ENCODE data around the gene C1D.

Gene C1D, protein sequence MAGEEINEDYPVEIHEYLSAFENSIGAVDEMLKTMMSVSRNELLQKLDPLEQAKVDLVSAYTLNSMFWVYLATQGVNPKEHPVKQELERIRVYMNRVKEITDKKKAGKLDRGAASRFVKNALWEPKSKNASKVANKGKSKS

DNA sequence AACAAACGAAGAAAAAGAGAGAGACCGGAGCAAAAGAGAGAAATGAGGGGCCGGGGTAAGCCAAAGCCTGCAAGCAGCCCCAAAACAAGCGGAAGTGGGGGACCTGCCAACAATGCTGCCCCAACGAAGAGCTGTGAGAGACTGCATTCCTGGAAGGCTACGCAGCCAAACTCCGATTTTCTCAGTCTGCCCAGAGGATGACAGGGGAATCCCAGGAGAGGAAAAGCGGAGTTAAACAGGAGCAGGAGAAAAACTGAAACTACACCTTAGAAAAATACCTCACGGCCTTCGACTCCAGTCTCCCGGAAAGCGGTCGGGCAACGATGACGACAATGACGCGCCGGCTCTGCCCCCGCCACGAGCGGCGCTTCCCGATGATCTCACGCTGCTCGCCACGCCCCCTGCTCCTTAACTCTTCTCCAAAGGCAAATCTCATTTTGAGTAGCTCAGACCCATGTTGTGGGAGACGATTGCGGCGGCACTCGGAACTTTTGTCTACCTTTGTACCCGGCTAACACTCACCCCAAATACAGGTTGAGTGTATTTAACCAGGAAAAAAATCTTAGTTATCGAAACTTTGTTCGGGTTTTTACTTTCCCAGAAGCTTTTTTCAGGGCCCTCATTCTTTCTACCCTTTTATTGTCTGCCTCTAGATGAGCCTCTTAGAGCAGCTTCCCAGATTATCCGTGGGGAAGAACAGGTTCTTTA lies at the start of gene C1D:
Gene C1D, minus strand, starts transcription at position 325 of the 708 bp plus-strand sequence. CDS start 15,694 bp downstream, outside the sequence.
- DNase-seq: peak; percentile 92

DNA sequence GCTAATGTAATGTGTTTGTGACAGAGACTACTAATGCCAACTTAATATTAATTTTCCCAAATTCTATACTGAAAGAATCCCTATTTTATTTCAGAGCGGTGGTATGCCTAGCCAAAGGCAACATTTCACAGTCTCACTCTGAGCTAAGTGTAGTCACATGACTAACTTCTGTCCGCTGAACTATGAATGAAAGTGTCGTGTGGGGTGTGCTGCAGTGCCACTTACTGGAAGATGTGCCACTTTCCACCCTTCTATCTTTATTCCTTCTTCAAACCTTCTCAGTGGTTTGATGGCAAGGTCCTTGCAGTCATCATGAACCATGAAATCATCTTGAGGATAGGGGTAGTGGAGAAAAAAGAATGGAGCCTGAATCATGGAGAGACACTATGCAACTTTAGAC lies 47.3 kb upstream of the C1D start:
- DNase-seq: peak; percentile 76

DNA sequence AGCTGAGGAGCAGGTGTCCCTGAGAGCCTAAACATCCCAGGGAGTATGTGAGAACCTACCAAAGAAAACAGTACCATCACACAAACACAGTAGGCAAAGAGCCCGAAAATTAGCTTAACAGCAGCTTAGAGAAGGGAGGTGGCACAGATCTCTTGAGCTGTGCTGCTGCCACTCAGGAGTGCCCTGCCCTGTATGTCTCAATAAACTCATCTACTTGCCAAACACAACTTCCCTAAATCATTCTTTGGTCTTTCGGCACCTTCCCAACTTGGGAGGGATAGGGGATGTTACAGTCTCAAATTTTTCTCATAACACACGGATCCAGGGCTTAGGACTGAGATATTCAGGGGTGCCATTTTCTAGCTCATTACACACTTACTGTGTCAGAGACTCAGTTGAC lies 45.3 kb upstream of the C1D start:
- DNase-seq: no peak

DNA sequence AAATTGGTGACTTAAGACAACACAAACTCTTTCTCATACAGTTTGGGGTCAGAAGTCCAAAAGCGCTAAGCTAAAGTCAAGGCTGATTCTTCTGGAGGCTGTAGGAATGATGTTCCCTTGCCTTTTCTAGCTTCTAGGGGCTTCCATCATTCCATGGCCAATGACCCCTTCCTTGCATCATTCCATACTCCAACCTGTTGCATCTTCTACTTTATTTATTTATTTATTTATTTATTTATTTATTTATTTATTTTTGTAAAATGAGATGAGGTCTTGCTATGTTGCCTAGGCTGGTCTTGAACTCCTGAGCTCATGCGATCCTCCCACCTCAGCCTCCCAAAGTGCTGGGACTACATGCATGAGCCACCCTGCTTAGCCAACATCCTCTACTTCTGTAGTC lies 44.7 kb upstream of the C1D start:
- no peak for DNase-seq

DNA sequence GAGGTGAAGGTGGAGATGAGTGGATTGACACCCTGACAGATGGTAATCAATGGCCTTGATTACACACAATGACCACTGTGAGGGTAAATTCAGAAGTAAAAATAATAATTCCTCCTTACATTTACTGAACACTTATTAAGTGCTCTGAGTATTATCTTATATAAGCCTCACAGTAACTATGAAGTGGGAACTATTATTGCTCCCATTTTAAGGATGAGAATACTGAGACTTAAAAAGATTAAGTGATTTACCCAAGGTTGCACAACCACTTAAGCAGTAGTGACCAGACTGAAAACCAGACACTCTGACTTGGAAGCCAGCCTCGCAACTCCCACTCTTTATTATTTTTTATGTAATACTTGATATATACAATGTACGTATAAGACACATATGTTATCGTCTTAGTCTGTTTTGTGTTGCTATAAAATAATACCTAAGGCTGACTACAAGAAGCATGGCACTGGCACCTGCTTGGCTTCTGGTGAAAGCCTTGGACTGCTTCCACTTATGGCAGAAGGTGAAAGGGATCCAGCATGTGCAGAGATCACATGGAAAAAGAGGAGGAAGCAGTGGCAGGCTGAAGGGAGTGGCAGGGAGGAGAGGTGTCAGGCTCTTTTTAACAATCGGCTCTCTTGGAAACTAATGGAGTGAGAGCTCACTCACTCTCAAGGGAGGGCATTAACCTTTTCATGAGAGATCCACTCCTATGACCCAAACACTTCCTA lies 41.5 kb upstream of the C1D start:
- no peak for DNase-seq

DNA sequence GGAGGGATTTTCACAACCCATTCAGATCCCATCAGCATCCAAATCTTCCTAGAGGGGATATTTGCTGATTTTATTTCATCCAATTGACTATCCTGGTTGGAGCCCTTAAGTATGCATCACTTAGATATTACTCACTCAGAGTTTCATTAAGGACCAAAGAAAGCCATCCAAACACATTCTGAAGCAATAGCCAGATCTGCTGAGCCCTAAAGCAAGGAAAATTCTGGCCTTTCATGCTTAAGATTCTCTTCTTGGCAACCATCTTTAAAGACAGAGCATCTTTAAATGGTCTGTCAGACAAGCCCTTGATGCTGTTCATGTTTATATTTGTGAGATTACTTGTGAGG lies 40.9 kb upstream of the C1D start:
- no peak for DNase-seq

DNA sequence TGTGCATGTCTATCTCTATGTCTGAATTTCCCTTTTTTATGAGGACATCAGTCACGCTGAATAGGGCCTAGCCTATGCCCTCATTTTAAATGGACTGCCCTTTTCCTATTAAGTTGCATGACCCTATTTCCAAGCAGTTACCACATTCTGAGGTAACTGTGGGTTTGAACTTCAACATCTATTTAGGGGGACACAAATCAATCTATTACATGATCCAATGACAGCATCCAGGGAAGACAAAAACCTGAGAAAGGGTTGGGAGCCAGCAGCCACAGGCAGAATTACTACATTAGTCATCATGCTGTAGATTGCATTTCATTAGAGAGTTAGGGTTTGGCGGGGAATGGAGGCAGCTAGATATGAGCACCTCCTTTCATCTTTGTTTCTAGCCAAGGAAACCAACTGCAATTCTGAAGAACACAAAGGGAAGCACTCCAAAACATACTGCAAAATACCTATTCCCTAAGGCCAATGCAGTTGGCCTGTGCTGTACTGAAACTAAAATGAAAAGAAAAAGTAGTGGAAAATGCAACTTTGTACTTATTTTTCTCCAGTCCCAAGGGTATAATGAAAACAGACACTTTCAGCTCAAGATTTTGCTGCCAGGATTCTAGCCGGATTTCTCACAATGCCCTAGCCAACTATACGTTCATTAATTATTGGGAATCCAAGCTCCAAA lies 40.4 kb upstream of the C1D start:
- no peak for DNase-seq

DNA sequence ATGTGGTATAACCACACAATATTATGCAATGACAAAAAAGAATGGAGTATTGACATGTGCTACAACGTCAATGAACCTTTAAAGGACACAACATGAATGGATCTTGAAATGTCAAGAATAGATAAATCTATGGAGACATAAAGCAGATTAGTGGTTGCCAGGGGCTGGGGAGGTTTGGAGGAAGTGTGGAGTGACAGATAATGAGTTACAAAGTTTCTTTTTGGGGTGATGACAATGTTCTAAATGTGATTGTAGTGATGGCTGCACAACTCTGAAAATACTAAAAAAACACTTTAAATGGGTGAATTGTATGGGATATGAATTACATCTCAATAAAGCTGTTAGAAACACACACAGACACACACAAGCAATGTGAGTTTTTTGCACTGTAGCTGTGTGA lies 37.4 kb upstream of the C1D start:
- DNase-seq: peak; percentile 51

DNA sequence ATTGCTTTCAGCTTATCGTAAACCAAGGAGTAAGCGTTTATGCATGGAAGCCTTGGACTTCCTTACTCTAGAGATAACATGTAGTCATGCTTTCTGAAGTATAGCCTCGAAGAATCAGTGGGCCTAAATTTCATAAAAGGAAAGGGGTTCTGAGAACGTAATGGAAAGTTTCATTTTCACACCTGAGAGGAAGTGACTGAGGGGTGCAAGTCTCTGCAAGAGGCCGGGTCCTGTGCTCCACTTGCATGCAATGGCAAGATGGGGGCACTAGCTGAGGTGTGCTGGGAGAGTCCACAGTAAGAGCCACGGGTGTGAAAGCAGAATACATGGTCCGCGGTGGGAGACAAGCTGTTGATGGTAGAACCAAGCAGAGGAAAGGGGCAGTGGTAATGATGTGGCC lies 36.5 kb upstream of the C1D start:
- DNase-seq: no peak

DNA sequence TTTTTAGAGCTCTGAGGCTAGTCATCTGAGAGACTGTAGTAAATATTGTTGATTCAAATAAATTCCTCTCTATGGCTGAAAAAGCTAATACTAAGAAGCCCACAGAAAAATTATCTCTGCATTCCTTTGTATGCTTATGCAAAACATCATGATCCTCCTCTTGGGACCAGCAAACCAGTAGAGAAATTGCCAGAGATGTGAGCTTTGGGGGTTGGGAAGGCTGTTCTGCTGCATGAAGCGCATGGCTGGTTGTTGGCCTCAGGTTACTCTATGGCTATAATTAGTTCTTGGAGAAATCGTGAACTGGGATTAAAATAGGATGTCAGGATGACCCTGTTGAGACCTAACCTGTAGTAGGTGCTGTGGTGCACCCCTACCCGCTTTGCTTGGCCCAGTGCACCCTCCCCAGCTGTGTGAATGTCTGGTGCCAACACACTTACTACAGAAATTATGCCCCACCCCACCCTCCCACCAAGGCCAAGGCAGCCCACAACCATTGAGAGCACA lies 35.5 kb upstream of the C1D start:
- DNase-seq: no peak

DNA sequence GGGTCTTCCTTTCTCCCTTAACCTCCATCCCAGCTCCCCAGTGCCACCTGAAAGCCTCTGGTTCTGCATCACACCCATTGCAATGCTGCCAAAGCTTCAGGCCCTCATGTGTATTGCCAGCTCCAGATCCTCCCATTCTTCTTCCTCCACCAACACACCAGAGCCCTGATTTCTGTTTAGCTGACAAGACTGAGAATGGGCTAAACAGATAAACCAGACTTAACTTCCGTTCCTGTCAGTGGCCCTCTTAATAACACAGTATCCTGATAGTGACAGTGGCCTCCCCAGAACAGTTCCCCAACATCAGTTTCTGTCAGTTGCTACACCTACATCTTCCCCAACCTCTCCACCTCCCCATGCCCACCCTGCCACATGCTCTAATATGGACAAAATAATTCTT lies 31.3 kb upstream of the C1D start:
- DNase-seq: peak; percentile 6

DNA sequence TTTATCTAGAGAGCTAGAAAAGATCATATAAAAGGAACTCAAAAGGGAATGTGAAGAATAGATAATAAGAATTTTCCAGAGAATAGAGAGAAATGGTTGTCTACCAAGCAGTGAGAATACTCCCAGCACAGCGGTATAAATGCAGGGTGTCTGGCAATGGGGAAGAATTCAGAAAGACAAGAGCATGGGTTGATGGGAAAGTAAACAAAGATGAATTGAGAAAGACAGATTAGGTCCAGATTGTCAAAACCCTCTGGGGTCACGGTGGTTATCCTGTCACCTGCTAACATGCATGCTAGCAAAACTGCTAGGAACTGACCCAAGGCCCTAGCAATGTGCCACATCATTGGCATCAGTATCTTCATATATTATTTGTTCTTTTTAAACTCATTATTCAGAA lies 30.8 kb upstream of the C1D start:
- no peak for DNase-seq

DNA sequence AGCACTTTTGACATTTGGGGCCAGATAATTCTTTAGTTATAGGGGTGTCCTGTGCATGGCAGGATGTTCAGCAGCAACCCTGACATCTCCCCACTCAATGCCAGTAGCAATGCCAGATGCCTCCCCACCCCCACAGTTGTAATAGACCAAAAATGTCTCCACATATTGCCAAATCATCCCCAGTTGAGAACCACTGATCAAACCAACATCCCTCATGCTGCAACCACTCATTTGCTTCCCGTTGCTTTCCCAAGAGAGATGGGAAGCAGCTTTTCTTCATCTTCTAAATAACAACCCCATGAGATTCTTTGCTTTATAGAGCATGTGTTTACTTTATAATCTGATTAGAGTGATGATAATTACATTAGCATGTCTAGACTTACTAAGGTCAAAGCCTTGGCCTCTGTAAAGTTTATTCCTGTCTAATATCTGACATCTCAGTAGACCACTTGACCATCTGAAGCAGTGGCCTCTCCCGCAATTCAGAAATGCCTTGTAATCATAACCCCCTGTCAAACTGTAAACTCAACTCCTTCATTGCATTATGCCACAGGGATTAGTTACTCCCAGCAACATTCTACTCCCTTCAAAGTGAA lies 28.7 kb upstream of the C1D start:
- DNase-seq: no peak

DNA sequence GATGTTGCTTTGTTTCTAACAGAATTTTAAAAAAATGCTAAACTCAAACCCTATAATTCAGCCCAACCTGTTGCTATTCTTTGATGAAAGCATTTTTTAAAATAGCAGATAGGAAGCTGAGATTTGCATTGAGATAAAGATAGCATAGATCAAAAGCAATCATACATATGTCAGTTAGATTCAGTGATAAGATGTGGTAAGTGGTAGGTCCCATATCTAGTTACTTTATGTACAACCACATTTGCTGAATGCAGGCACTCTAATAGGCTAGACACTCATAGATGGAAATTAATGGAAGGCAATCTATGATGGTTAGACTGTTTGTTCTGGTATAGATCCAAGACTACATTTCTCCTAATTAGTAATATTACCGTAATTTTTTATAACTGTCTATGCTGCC lies 27.2 kb upstream of the C1D start:
- no peak for DNase-seq

DNA sequence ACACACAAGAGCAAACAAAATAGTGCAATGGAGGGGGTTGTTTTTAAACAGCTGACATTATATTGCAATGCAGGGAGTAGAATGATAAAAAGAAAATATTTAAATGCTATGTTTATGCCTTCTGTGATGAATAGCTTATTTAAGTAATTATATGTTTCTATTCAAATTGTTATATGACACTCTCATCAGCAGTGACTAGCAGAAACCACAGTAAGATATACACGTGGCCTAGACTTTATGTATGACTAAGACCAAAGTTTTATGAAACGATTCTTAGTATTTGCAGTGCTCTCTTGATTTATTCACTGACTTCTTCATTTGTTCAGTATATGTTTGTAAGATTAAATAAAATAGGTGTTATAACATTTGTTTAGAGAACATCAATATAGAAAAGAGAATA lies 26.1 kb upstream of the C1D start:
- DNase-seq: peak; percentile 29

DNA sequence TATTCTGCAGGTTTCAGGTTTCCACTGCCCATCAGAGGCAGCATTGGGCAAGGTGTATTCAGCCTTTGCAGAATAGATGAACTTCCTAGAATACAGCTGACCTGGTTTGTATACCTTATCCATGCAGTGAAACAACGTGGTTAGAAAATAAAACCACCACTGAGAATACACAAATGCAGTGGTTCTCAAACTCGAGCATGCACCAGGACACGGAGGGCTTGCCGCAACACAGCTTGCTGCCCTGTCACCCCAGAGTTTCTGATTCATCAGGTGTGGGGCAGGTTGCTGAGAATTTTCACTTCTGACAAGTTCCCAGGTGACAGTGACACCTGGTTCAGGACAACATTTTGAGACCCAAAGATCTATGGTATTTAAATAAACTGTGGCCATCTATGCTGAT lies 23.4 kb upstream of the C1D start:
- DNase-seq: no peak

DNA sequence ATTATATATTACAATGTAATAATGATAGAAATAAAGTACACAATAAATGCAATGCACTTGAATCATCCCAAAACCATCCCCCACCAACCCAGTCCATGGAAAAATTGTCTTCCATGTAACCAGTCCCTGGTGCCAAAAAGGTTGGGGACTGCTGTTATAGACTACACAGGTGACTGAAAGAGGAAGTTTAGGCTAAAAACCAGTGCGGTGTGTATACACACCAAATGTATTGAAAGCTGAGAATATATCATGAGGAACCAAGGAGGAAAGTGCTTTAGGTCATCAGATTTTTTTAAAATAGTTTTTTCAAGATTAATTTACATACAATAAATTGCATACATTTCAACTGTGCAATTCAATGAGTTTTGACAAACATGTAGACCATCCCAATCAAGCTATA lies 20.5 kb upstream of the C1D start:
- no peak for DNase-seq

DNA sequence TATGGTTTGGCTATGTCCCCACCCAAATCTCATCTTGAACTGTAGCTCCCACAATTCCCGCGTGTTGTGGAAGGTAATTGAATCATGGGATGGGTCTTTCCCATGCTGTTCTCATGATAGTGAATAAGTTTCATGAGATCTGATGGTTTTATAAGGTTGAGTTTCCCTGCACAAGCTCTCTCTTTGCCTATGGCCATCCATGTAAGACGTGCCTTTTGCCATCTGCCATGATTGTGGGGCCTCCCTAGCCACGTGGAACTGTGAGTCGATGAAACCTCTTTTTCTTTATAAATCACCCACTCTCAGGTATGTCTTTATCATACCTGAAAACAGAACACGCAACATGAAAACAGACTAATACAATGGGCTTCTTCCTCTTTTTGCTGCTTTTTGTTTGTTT lies 11.2 kb upstream of the C1D start:
- DNase-seq: no peak

DNA sequence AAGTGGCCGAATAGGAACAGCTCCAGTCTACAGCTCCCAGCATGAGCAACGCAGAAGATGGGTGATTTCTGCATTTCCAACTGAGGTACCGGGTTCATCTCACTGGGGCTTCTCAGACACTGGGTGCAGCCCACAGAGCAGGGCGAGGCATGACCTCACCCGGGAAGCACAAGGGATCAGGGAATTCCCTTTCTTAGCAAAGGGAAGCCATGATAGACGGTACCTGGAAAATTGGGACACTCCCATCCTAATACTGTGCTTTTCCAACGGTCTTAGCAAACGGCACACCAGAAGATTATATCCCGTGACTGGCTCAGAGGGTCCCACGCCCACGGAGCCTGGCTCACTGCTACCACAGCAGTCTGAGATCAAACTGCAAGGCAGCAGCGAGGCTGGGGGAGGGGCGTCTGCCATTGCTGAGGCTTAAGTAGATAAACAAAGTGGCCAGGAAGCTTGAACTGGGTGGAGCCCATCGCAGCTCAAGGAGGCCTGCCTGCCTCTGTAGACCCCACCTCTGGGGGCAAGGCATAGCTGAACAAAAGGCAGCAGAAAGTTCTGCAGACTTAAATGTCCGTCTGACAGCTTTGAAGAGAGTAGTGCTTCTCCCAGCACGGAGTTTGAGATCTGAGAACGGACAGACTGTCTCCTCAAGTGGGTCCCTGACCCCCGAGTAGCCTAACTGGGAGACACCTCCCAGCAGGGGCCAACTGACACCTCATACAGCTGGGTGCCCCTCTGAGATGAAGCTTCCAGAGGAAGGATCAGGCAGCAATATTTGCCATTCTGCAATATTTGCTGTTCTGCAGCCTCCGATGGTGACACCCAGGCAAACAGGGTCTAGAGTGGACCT lies 1.2 kb upstream of the C1D start:
- peak; percentile 68 for DNase-seq

DNA sequence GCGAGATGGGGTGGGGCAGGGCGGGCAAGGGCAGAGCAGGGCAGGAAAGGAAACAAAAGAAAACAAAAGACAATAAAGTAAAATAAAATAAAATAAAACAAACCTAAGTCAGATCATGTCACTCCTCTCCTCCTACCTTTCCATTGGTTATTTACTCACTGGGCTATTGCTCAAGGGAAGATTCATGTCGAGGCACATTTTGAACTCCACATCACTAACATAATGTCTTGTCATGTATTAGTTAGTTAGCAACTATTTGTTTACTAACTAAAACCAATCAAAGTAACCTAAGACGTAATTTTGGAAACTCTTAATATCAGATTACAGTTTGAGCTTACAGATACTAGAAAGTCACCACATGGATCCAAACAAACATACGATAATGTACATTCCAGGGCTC lies 2.2 kb downstream of the C1D start:
- DNase-seq: no peak

DNA sequence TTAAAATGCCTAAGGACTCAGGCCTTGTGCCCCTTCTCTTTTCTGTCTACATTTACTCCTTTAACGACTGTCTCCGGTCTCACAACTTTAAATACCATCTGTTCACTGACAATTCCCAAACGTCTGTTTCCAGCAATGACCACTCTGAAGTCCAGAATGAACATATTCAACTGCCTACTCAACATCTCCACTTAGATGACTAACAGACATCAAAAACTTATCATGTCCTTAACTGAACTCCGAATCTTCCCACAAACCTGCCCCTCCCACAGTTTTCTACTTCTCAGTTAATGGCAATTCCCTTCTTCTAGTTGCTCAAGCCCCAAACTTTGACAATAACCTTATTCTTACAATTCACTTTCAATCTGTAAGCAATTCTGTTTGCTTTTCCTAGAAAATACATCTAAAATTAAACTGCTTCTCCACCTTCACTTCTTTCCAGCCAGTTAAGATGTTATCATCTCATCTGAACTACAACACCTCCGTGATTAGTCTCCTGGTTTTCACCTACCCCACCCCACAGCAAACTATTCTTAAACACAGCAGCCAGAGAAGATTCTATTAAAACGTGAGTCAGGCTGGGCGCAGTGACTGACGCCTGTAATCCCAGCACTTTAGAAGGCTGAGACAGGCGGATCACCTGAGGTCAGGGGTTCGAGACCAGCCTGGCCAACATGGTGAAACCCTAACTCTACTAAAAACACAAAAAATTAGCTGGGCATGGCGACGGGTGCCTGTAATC lies 2.8 kb downstream of the C1D start:
- DNase-seq: no peak
